NCI-H187 (cell line): ENCODE results near the gene CST1.

Source experiments
- DNase-seq, 2 experiments: peaks; one replicate each; lab custom pipeline; 2025; lab: John Stamatoyannopoulos, UW

CST1 gene

DNA sequence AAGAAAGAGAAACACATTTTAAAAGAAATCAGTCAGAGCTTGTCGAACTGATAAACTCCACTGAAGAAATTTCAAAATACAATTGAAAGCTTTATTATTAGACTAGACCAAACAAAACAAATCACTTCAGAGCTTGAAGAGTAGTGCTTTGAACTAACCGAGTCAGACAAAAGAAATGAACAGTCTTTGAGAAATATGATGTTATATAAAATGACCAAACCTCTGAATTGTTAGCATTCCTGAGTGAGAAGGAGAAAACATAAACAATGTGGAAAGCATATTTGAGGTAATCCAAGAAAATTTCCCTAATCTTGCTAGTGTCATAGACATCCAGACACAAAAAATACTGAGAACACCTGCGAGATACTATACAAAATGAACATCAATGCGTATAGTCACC is 48.7 kb downstream of the CST1 start:
- DNase-seq: no peak

DNA sequence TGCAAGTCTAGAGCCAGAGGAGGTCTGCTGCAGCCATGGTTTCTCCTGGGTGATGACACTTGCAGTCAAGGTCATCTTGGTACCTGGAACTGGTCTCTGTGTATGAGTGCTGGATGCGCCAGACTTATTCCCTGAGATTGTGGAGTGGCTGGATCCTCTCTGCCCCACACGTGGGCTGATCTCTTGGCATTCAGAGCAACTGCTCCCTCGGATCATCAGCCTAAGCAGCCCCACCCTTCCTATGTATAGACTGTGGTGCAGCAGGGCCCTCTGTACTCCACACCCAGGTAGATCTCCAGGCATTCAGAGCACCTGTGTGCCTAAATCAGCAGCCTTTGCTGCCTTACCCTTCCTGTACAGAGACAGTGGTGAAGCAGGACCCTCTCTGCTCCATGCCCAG is 49.8 kb downstream of the CST1 start:
- no peak for DNase-seq

DNA sequence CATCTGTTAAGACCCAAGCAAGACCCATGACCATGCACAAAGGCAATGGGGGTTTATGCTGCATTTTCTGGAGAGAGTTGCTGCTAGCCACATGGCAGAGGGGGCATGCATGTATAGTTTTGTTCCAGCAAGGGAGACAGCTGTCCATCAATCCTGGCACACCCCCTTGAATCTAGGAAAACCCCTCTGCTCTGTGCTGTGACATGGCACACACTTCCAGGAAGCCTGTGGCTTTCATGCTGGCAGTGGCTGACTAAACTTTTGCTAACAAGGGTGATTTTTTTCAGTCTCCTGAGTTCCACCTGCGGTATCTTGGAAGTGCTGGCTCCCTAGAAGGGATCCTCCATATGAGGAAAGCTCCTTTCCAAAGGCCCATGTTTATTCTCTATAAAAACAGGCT is 52.8 kb downstream of the CST1 start:
- no peak for DNase-seq
